ENCODE results near the gene EP400.

Gene EP400

DNA sequence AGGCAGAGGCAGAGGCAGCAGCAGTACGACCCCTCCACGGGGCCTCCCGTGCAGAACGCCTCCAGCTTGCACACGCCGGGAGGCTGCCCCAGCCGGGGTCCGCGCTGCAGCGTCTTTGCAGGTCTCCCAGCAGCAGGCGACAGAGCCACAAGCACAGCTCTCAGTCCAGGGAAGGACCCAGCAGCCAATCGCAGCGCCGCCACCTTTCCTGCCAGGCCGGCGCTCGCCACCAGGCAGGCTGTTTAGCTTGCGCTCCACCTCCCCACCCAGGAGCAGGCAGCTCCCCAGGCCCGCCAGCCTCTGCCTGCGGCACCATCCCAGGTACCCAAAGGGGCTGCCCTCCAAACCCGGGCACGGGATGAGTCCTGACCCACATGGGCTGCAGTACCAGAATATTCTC, 169.1 kb downstream of the EP400 start:
- DNase-seq (ENCODE audit: extremely low spot score), result no peak
- ChIA-PET POLR2A (no interaction called here), CTCF (no interaction called here)
- TF ChIP-seq TARDBP (IDR thresholded peaks at IDR 0.05), result no peak
- TF ChIP-seq ELF4 (IDR thresholded peaks at IDR 0.05), result no peak
- TF ChIP-seq NFRKB (IDR thresholded peaks at IDR 0.05), result no peak
- no peak for TF ChIP-seq SUZ12 (IDR thresholded peaks at IDR 0.05)
- TF ChIP-seq PKNOX1 (IDR thresholded peaks at IDR 0.05), result no peak
- TF ChIP-seq ARNT (IDR thresholded peaks at IDR 0.05), result no peak
- TF ChIP-seq LEF1 (IDR thresholded peaks at IDR 0.05; ENCODE audit: borderline replicate concordance), result no peak
- TF ChIP-seq L3MBTL2 (conservative IDR thresholded peaks at IDR 0.05), result no peak
- no peak for TF ChIP-seq FOXM1 (IDR thresholded peaks at IDR 0.05; ENCODE audit: borderline replicate concordance)
- no peak for TF ChIP-seq CTBP1 (IDR thresholded peaks at IDR 0.05; ENCODE audit: borderline replicate concordance)
- TF ChIP-seq SP1 (IDR thresholded peaks at IDR 0.05), result no peak
- TF ChIP-seq BHLHE40 (IDR thresholded peaks at IDR 0.05; ENCODE audit: borderline replicate concordance), result no peak
- TF ChIP-seq FOXA1 (IDR thresholded peaks at IDR 0.05), result no peak
- TF ChIP-seq FOXK2 (IDR thresholded peaks at IDR 0.05), result no peak
- no peak for TF ChIP-seq HDGF (IDR thresholded peaks at IDR 0.05; ENCODE audit: borderline replicate concordance)
- TF ChIP-seq ZNF384 (IDR thresholded peaks at IDR 0.05), result no peak

GRCh38 chr12:132121283-132121682, 171.5 kb downstream of the EP400 start:
- CTCF ChIA-PET, result no interaction called here
- POLR2A ChIA-PET, result no interaction called here
- DNase-seq (ENCODE audit: extremely low spot score), result no peak
- no peak for TF ChIP-seq SP1 (IDR thresholded peaks at IDR 0.05)
- TF ChIP-seq HDGF (IDR thresholded peaks at IDR 0.05; ENCODE audit: borderline replicate concordance), result no peak
- TF ChIP-seq ARNT (IDR thresholded peaks at IDR 0.05), result no peak
- no peak for TF ChIP-seq NFRKB (IDR thresholded peaks at IDR 0.05)
- no peak for TF ChIP-seq LEF1 (IDR thresholded peaks at IDR 0.05; ENCODE audit: borderline replicate concordance)
- no peak for TF ChIP-seq ZNF384 (IDR thresholded peaks at IDR 0.05)
- no peak for TF ChIP-seq FOXK2 (IDR thresholded peaks at IDR 0.05)
- TF ChIP-seq SUZ12 (IDR thresholded peaks at IDR 0.05), result no peak
- no peak for TF ChIP-seq PKNOX1 (IDR thresholded peaks at IDR 0.05)
- no peak for TF ChIP-seq BHLHE40 (IDR thresholded peaks at IDR 0.05; ENCODE audit: borderline replicate concordance)
- TF ChIP-seq L3MBTL2 (conservative IDR thresholded peaks at IDR 0.05), result no peak
- TF ChIP-seq CTBP1 (IDR thresholded peaks at IDR 0.05; ENCODE audit: borderline replicate concordance), result no peak
- no peak for TF ChIP-seq ELF4 (IDR thresholded peaks at IDR 0.05)
- TF ChIP-seq FOXA1 (IDR thresholded peaks at IDR 0.05), result no peak

GRCh38 chr12:132123970-132124765, 174.4 kb downstream of the EP400 start:
- CTCF ChIA-PET, result no interaction called here
- POLR2A ChIA-PET, result no interaction called here
- TF ChIP-seq LEF1 (IDR thresholded peaks at IDR 0.05; ENCODE audit: borderline replicate concordance), result no peak
- TF ChIP-seq FOXA1 (IDR thresholded peaks at IDR 0.05), result no peak
- TF ChIP-seq CTBP1 (IDR thresholded peaks at IDR 0.05; ENCODE audit: borderline replicate concordance), result no peak
- TF ChIP-seq FOXK2 (IDR thresholded peaks at IDR 0.05), result no peak
- DNase-seq (ENCODE audit: extremely low spot score), result no peak

DNA sequence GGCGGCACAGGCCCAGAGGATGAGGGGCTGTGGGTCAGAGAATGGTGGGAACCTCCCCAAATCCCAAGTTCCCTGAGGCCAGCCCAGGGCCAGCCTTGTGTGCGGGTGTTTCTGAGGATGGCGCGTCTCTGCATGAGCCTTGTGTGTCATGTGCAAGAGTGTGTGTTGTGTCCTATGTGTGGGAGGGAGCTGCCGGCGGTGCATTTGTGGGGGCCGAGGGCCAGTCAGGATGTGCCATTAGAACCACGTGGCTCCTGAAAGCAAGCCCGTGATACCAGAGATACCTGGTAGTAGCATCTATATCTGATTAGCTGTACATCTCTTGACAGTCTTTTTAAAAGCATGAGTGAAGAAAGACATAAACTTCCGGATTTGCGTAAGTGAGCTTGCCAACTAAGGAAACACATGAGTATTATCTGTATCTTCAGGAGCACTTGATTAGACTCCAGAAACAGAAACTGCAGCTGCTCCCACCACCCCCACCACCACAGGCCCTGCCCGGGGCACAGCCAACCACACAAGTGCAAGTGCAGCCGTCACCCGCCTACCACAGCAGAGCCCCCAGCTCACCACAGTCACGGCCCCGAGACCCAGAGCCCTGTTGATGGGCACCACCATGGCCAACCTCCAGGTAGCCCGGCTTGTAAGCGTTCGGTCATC, 175.2 kb downstream of the EP400 start:
- TF ChIP-seq HDGF (IDR thresholded peaks at IDR 0.05; ENCODE audit: borderline replicate concordance), result no peak
- TF ChIP-seq TARDBP (IDR thresholded peaks at IDR 0.05), result no peak
- no peak for TF ChIP-seq FOXK2 (IDR thresholded peaks at IDR 0.05)
- TF ChIP-seq ARNT (IDR thresholded peaks at IDR 0.05), result no peak
- TF ChIP-seq ZNF384 (IDR thresholded peaks at IDR 0.05), result no peak
- no peak for TF ChIP-seq ELF4 (IDR thresholded peaks at IDR 0.05)
- TF ChIP-seq SUZ12 (IDR thresholded peaks at IDR 0.05), result no peak
- no peak for TF ChIP-seq NFRKB (IDR thresholded peaks at IDR 0.05)
- no peak for TF ChIP-seq FOXA1 (IDR thresholded peaks at IDR 0.05)
- no peak for TF ChIP-seq SP1 (IDR thresholded peaks at IDR 0.05)
- TF ChIP-seq FOXM1 (IDR thresholded peaks at IDR 0.05; ENCODE audit: borderline replicate concordance), result no peak
- no peak for TF ChIP-seq CTBP1 (IDR thresholded peaks at IDR 0.05; ENCODE audit: borderline replicate concordance)
- TF ChIP-seq LEF1 (IDR thresholded peaks at IDR 0.05; ENCODE audit: borderline replicate concordance), result no peak
- TF ChIP-seq PKNOX1 (IDR thresholded peaks at IDR 0.05), result no peak
- TF ChIP-seq L3MBTL2 (conservative IDR thresholded peaks at IDR 0.05), result no peak
- TF ChIP-seq BHLHE40 (IDR thresholded peaks at IDR 0.05; ENCODE audit: borderline replicate concordance), result no peak
- POLR2A ChIA-PET, result no interaction called here
- CTCF ChIA-PET, result no interaction called here
- no peak for DNase-seq (ENCODE audit: extremely low spot score)

- ChIA-PET POLR2A (no interaction called here), CTCF (no interaction called here)
- DNase-seq (ENCODE audit: extremely low spot score), result no peak
- no peak for TF ChIP-seq FOXA1 (IDR thresholded peaks at IDR 0.05)
- TF ChIP-seq ELF4 (IDR thresholded peaks at IDR 0.05), result no peak
- TF ChIP-seq SP1 (IDR thresholded peaks at IDR 0.05), result no peak
- no peak for TF ChIP-seq CTBP1 (IDR thresholded peaks at IDR 0.05; ENCODE audit: borderline replicate concordance)
- TF ChIP-seq BHLHE40 (IDR thresholded peaks at IDR 0.05; ENCODE audit: borderline replicate concordance), result no peak
- no peak for TF ChIP-seq ZNF384 (IDR thresholded peaks at IDR 0.05)
- no peak for TF ChIP-seq HDGF (IDR thresholded peaks at IDR 0.05; ENCODE audit: borderline replicate concordance)
- no peak for TF ChIP-seq ARNT (IDR thresholded peaks at IDR 0.05)
- no peak for TF ChIP-seq NFRKB (IDR thresholded peaks at IDR 0.05)
- TF ChIP-seq FOXM1 (IDR thresholded peaks at IDR 0.05; ENCODE audit: borderline replicate concordance), result no peak
- TF ChIP-seq PKNOX1 (IDR thresholded peaks at IDR 0.05), result no peak
- no peak for TF ChIP-seq L3MBTL2 (conservative IDR thresholded peaks at IDR 0.05)
- TF ChIP-seq SUZ12 (IDR thresholded peaks at IDR 0.05), result no peak
- TF ChIP-seq LEF1 (IDR thresholded peaks at IDR 0.05; ENCODE audit: borderline replicate concordance), result no peak
- no peak for TF ChIP-seq TARDBP (IDR thresholded peaks at IDR 0.05)
- no peak for TF ChIP-seq FOXK2 (IDR thresholded peaks at IDR 0.05)
Measured at GRCh38 chr12:132125736-132126135, 176.0 kb downstream of the EP400 start.
